NT2/D1 (cell line): ENCODE measurements around the gene BCKDK.

ENCODE experiments used
- SUZ12 ChIP-seq: IDR thresholded peaks from 2 replicates; pipeline ENCODE4 v1.6.1; 2011; ENCODE audit not compliant: insufficient read length, insufficient read depth; ENCODE audit errors: extremely low read depth
- YY1 ChIP-seq: IDR thresholded peaks from 2 replicates; pipeline ENCODE4 v1.6.1; 2011; ENCODE audit not compliant: insufficient read length, insufficient read depth

DNA sequence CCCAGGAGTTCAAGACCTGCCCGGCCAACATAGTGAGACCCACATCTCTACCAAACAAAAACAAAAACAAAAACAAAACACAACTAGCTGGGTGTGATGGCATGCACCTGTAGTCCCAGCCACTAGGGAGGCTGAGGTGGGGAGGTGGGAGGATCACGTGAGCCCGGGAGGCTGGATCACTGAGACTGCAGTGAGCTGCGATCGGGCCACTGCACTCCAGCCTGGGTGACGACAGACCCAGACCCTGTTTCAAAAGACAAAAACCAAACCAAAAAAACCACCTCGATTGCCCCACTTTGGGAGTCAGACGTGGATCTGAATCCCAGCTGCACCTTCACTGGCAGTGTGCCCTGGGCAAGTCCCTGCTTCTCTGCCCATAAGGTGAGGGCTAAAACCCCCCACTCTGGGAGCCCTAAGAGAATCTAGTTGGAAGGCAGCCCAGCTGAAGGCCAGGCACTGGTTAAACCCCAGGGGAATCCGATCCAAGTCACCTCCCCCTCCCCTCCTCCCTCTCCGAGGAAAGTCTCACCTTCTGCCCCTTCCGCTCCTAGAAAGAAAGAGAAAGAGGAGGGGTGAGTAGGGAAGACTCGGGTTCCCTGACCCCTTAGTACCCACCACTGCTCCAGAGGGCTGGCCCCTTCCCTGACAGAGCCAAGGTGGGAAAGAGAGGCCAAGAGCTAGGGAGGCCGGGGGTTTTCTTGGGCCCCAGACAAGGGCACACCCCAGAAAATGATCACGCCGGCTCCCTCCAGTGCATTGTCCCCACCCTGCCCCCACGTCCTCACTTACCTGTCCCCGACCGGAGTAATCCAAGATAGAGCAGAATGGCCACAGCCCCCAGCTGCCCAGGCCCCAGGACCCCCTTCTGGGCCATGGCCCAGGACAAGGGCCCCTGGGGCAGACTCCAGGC lies 26.7 kb downstream of the BCKDK start:
- TF ChIP-seq YY1 (no peak), SUZ12 (no peak)
